Measurements from ENCODE around the gene ANXA2R.
"Not testable (repeated sequence)": the region's sequence is repeated elsewhere in the genome, so short reads cannot be mapped to it uniquely, and the experiment has no call there.

Gene ANXA2R

DNA sequence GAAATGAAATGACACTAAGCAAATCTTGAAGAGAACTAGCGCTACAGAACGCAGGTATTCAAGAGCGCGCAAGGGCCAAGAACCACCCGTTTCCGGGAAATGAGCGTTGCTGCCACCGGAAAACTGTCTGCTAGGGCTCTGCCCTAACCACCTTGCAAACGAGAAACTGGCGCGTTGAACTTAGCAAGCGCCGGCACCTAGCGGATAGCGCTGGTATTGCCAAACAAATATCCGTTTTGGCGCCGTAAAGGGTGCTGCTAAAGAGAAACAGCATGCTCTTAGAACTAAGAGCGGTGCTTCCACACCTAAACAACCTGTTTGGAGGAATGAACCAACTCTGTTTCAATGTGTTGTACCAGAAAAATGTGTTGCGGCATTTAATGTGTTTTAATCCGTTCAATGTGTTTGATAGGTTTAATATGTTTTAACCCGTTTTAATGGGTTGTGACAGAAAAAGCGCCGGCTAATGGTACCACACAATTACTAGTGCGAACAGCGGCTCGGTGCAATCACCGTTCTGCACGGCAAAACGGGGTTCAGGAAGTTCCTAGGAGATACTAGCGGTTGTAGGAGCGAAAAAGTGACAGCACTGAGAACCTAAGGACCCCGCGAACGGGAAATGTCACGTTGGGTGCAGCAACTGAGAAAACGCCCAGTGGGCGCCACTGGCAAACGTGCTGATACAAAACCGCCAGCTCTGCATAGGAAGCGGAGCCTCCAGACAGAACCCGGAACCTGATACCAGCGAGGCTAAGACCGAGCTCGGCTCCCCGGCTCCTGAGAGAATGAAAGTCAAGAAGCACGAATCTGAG lies at the start of gene ANXA2R:
Gene ANXA2R (minus strand): TSS at position 33 of the 812 bp plus-strand sequence. CDS start 273 bp downstream, outside the sequence.
- no peaks in the 10 kb centered on the region for H3K27me3 ChIP-seq
- peaks cover 37 to 44% of the 10 kb centered on the region in 2 experiments for H3K4me1 ChIP-seq (ENCODE audit: control insufficient read depth in 1 of 2, insufficient read depth in 1 of 2, low read depth in 1 of 2, low read length in 1 of 2)
- peak within 1 kb of the TSS; percentile 96 for H3K27ac ChIP-seq
- no peaks in the 10 kb centered on the region for H3K36me3 ChIP-seq
- H3K4me3 ChIP-seq (ENCODE audit: low read depth in 1 of 2, low read length in 1 of 2): peak within 1 kb of the TSS; percentile 79
- H3K9me3 ChIP-seq: no peaks in the 10 kb centered on the region
- TF ChIP-seq, protein P1, sequence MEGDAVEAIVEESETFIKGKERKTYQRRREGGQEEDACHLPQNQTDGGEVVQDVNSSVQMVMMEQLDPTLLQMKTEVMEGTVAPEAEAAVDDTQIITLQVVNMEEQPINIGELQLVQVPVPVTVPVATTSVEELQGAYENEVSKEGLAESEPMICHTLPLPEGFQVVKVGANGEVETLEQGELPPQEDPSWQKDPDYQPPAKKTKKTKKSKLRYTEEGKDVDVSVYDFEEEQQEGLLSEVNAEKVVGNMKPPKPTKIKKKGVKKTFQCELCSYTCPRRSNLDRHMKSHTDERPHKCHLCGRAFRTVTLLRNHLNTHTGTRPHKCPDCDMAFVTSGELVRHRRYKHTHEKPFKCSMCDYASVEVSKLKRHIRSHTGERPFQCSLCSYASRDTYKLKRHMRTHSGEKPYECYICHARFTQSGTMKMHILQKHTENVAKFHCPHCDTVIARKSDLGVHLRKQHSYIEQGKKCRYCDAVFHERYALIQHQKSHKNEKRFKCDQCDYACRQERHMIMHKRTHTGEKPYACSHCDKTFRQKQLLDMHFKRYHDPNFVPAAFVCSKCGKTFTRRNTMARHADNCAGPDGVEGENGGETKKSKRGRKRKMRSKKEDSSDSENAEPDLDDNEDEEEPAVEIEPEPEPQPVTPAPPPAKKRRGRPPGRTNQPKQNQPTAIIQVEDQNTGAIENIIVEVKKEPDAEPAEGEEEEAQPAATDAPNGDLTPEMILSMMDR (IDR thresholded peaks at IDR 0.05): peak; percentile 85

- H3K27ac ChIP-seq; H3K4me3 ChIP-seq (ENCODE audit: low read depth in 1 of 2, low read length in 1 of 2); H3K9me3 ChIP-seq; H3K36me3 ChIP-seq; H3K4me1 ChIP-seq (ENCODE audit: control insufficient read depth in 1 of 2, insufficient read depth in 1 of 2, low read depth in 1 of 2, low read length in 1 of 2); H3K27me3 ChIP-seq: not testable (repeated sequence)
Observed at GRCh38 chr5:43086118-43086908, 46.2 kb upstream of the ANXA2R start.

DNA sequence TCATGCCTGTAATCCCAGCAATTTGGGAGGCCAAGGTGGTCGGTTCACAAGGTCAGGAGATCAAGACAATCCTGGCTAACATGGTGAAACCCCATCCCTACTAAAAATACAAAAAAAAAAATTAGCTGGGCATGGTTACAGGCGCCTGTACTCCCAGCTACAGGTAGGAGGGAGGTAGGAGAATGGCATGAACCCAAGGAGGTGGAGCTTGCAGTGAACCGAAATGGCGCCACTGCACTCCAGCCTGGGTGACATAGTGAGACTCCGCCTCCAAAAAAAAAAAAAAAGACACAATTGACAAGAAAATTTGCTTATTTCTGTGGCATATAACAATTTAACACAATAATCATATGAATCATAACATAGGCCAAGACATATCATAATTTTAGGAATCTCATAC lies 45.3 kb upstream of the ANXA2R start:
- no peak overlapping the region for H3K4me3 ChIP-seq (ENCODE audit: low read depth in 1 of 2, low read length in 1 of 2)
- H3K9me3 ChIP-seq: peaks cover 4% of the 10 kb centered on the region
- TF ChIP-seq, protein P1 (IDR thresholded peaks at IDR 0.05): no peak
- no peaks in the 10 kb centered on the region for H3K27me3 ChIP-seq
- H3K36me3 ChIP-seq: peaks cover 2% of the 10 kb centered on the region
- peaks cover 3 to 7% of the 10 kb centered on the region in 2 experiments for H3K4me1 ChIP-seq (ENCODE audit: control insufficient read depth in 1 of 2, insufficient read depth in 1 of 2, low read depth in 1 of 2, low read length in 1 of 2)
- no peak overlapping the region for H3K27ac ChIP-seq

DNA sequence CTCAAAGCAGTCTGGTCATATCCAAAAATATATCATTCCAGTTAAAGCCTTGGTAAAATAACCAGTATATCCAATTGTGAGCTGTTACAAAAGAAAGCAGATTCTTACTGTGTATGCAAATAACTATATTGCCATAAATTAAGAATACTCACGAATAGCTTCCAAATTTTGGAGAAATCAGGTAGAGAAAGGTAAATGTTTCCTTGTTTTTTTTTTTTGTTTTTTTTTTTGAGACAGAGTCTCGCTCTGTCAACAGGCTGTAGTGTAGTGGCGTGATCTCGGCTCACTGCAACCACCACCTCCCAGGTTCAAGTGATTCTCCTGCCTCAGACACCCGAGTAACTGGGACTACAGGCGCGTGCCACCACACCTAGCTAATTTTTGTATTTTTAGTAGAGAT lies 44.3 kb upstream of the ANXA2R start:
- H3K36me3 ChIP-seq; H3K4me1 ChIP-seq (ENCODE audit: control insufficient read depth in 1 of 2, insufficient read depth in 1 of 2, low read depth in 1 of 2, low read length in 1 of 2); H3K27me3 ChIP-seq; H3K4me3 ChIP-seq (ENCODE audit: low read depth in 1 of 2, low read length in 1 of 2); H3K9me3 ChIP-seq; H3K27ac ChIP-seq: not testable (repeated sequence)

DNA sequence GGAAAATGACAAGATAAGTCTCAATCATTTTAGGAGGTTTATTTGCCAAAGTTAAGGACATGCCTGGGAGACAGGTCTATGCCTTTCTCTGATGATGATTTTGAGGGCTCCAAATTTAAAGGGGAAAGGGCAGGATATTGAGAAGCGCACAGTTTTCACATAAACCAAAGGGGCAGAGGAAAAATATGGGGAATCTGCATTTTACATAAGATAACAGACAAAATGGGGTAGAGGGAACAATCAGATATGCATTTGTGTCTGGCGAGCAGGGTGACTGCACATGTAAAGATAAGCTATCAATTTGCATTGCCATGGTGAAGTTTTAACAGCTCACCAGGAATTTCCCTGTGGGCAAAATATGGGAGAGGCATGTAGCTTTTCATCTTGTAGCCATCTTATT lies 41.2 kb upstream of the ANXA2R start:
- H3K27me3 ChIP-seq; H3K4me3 ChIP-seq (ENCODE audit: low read depth in 1 of 2, low read length in 1 of 2); H3K4me1 ChIP-seq (ENCODE audit: control insufficient read depth in 1 of 2, insufficient read depth in 1 of 2, low read depth in 1 of 2, low read length in 1 of 2); H3K9me3 ChIP-seq; H3K36me3 ChIP-seq; H3K27ac ChIP-seq: not testable (repeated sequence)

DNA sequence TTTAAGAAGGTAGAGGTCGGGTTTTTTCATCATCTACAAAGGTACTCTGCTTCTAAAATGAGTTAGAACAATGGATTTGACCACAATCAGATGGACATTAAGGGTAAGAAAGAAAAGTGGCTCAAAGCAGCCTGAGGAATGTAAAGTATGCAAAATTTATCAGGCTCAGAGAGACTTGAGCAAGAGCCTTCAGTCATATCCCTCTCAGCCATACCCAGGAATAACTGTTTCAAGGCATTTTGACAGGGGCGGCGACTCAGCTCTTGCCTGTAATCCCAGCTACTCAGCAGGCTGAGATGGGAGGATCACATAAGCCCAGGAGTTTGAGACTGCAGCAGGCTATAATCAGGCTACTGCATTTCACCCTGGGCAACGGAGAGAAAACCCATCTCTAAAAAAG lies 38.8 kb upstream of the ANXA2R start:
- Histone ChIP-seq H3K27ac (no peak overlapping the region), H3K9me3 (no peaks in the 10 kb centered on the region), H3K27me3 (no peaks in the 10 kb centered on the region), H3K36me3 (peaks cover 9% of the 10 kb centered on the region), H3K4me3 (ENCODE audit: low read depth in 1 of 2, low read length in 1 of 2) (no peak overlapping the region), H3K4me1 (ENCODE audit: control insufficient read depth in 1 of 2, insufficient read depth in 1 of 2, low read depth in 1 of 2, low read length in 1 of 2) (peaks cover 3 to 7% of the 10 kb centered on the region in 2 experiments)
- TF ChIP-seq, protein P1 (IDR thresholded peaks at IDR 0.05): no peak

DNA sequence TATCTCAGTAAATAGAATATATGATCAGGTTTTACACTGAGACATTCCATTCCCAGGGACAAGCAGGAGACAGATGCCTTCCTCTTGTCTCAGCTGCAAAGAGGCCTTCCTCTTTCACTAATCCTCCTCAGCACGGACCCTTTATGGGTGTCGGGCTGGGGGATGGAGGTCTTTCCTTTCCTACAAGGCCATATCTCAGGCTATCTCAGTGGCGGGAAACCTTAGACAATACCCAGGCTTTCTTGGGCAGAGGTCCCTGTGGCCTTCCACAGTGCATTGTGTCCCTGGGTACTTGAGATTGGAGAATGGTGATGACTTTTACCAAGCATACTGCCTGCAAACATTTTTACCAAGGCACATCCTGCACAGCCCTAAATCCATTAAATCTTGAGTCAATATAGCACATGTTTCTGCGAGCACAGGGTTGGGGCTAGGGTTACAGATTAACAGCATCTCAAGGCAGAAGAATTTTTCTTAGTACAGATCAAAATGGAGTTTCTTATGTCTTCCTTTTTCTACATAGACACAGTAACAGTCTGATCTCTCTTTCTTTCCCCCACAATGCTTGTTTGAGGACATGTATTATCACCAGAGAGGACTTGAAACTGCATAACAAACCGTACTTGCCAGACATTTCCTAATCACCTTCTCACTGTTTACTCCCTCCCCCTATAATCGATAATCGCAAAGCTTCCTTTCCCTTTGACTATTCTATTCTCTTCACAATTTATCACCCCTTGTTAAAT lies 37.5 kb upstream of the ANXA2R start:
- H3K4me3 ChIP-seq (ENCODE audit: low read depth in 1 of 2, low read length in 1 of 2); H3K27me3 ChIP-seq; H3K9me3 ChIP-seq; H3K27ac ChIP-seq; H3K4me1 ChIP-seq (ENCODE audit: control insufficient read depth in 1 of 2, insufficient read depth in 1 of 2, low read depth in 1 of 2, low read length in 1 of 2); H3K36me3 ChIP-seq: not testable (repeated sequence)

Measured in neutrophil (primary cell).